ENCODE data around the gene METTL27.

GRCh38 chr7:73812996-73813395 is 29.3 kb downstream of the METTL27 start:
- no peak for TF ChIP-seq CREB1 (CRISPR knock-in tag; IDR thresholded peaks at IDR 0.05; ENCODE audit: low read depth)
- no peak for TF ChIP-seq EZH2 (IDR thresholded peaks at IDR 0.05; ENCODE audit: low read depth, unreplicated experiment)
- TF ChIP-seq REST (IDR thresholded peaks at IDR 0.05; ENCODE audit: unreplicated experiment): no peak
- TF ChIP-seq CTCF (conservative IDR thresholded peaks at IDR 0.05; ENCODE audit: low read depth in 2 of 2): no peak
- no peak for TF ChIP-seq POLR2AphosphoS5 (IDR thresholded peaks at IDR 0.05; ENCODE audit: low read depth)
- TF ChIP-seq EZH2phosphoT487 (IDR thresholded peaks at IDR 0.05; ENCODE audit: unreplicated experiment): no peak
- TF ChIP-seq STAT1 (IDR thresholded peaks at IDR 0.05; ENCODE audit: unreplicated experiment): no peak
- TF ChIP-seq ZNF331 (CRISPR knock-in tag; IDR thresholded peaks at IDR 0.05; ENCODE audit: low read depth): no peak
- TF ChIP-seq ZNF462 (CRISPR knock-in tag; IDR thresholded peaks at IDR 0.05): no peak
- TF ChIP-seq JUNB (IDR thresholded peaks at IDR 0.05; ENCODE audit: unreplicated experiment): no peak
- no peak for TF ChIP-seq ETS1 (IDR thresholded peaks at IDR 0.05)
- TF ChIP-seq NANOG (IDR thresholded peaks at IDR 0.05; ENCODE audit: borderline replicate concordance): no peak
